Stimulated activated CD4-positive, alpha-beta T cell treated with anti-CD3 and anti-CD28 coated beads, Interleukin-2, amount 100 ng/mL, for 4 hours (primary cell): Measurements from ENCODE around the gene THAP5.

ENCODE experiments used
- DNase-seq: peaks from one replicate; pipeline ENCODE4 v3.0.0-alpha.2; 2020; ENCODE audit warnings: low read depth

THAP5 gene

GRCh38 chr7:108569381-108570145, at the start of gene THAP5, which contains the start of gene DNAJB9:
TSS of gene THAP5 (minus strand) at chr7:108569706. CDS start at chr7:108569569, 137 bp downstream.
TSS of gene DNAJB9 (plus strand) at chr7:108569874. CDS start at chr7:108571727, 1,853 bp downstream.
- DNase-seq: peak; percentile 99

GRCh38 chr7:108618056-108618455, 48.5 kb upstream of the THAP5 start:
- no peak for DNase-seq

GRCh38 chr7:108614896-108615295, 45.4 kb upstream of the THAP5 start:
- DNase-seq: no peak

- DNase-seq: no peak
These were observed 44.5 kb upstream of the THAP5 start for GRCh38 chr7:108613949-108614381.

- no peak for DNase-seq
These were observed 43.8 kb upstream of the THAP5 start for GRCh38 chr7:108613147-108613948.

GRCh38 chr7:108611268-108611667, 41.8 kb upstream of the THAP5 start:
- no peak for DNase-seq

- no peak for DNase-seq
These were observed 40.1 kb upstream of the THAP5 start for GRCh38 chr7:108609643-108610042.

- no peak for DNase-seq
These were observed 36.2 kb upstream of the THAP5 start for GRCh38 chr7:108605559-108606201.

GRCh38 chr7:108604307-108605077, 35.0 kb upstream of the THAP5 start:
- no peak for DNase-seq

- DNase-seq: no peak
These were observed 34.3 kb upstream of the THAP5 start for GRCh38 chr7:108603656-108604306.

- no peak for DNase-seq
These were observed 30.9 kb upstream of the THAP5 start for GRCh38 chr7:108600399-108600798.

- DNase-seq: no peak
These were observed 29.5 kb upstream of the THAP5 start for GRCh38 chr7:108598914-108599580.

- no peak for DNase-seq
These were observed 28.6 kb upstream of the THAP5 start for GRCh38 chr7:108598153-108598552.

GRCh38 chr7:108596560-108596959, 27.1 kb upstream of the THAP5 start:
- DNase-seq: no peak

GRCh38 chr7:108592646-108593201, 23.2 kb upstream of the THAP5 start:
- DNase-seq: no peak

- no peak for DNase-seq
These were observed 21.1 kb upstream of the THAP5 start for GRCh38 chr7:108590606-108591005.

GRCh38 chr7:108589874-108590273, 20.4 kb upstream of the THAP5 start:
- no peak for DNase-seq

- DNase-seq: no peak
These were observed 19.7 kb upstream of the THAP5 start for GRCh38 chr7:108589199-108589598.

- no peak for DNase-seq
These were observed 16.8 kb upstream of the THAP5 start for GRCh38 chr7:108586274-108586710.

GRCh38 chr7:108585843-108586242, 16.3 kb upstream of the THAP5 start:
- no peak for DNase-seq
